Endometrium (tissue), 2 donors: ENCODE measurements around the gene SDK1.

Source experiments
- FAIRE-seq: peaks from 2 replicates; lab custom pipeline; 2012; peaks lifted over from hg19 to GRCh38; lab: Jason Lieb, UNC
- donor health status: control.
- donor health status: control.

Gene SDK1

DNA sequence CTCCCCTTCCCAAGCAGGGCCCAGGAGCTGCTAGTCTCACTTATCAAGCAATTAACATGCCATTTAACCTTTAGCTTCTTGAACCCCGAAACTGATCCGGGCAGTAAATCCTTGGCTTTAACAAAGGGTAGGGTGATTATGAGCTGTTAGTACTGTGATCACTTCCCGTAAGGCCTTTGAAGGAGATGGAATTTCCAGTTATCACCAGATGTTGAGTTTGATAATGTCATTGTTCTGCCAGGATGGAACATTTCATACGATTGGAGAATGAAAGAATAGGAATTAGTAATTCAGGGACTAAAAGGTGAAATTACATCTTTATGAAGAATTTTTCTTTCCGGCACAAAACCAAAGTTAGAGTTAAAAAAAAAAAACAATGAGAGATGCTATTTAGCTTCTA lies 810.1 kb downstream of the SDK1 start:
- no peak for FAIRE-seq

- FAIRE-seq, result no peak
These were observed 812.2 kb downstream of the SDK1 start for GRCh38 chr7:4113271-4113670.

GRCh38 chr7:4113976-4114375 lies 812.9 kb downstream of the SDK1 start:
- FAIRE-seq, result no peak

DNA sequence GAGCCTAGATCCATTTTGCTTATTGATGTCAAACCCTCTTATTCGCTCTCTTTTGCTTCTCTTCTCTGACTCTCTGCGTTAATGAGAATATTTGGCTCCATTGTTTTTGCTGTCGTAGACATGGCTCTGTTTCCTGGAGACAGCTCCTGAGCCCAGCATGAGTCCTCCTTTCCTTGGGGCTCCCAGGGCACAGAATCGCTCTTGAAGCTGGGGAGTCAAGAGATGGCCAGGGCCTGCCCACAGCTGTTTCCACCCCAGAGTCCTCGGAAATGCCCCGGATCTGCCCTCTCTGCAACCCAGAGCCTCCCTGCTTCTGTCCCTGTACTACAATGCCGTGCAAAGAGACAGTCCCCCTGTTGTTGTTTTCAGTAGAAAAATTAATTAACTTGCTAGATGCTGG lies 814.4 kb downstream of the SDK1 start:
- FAIRE-seq, result no peak

DNA sequence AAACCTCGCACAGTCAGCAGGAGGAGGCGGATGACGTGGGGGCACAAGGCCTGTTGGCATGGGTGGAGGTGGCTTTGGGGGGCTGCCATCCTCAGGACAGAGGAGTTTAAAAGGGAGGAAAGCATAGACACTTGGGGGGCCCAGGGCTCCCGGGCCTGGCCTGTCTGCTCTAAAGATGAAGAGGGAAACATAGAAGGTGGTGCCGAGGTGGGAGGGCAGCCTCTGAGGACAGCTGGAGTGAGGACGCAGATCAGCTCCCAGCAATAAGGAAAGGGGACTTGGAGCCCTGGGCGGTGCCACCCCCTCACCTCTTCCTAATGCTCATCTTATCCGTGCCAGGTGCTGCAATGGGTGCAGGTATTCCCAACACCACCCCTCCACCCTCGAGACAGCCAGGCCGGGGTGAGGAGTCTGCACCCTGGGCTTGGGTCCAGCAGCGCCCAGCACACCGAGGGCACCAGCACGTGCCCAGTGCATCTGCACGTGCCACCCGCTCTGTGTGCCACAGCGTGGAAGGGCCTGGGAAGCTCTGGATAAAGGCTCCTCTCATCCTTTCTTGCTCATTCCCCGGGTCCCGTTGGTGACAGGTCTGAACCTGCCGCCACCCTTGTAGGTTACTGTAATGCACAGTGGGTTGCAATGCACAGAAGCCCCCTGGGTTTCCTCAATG lies 815.0 kb downstream of the SDK1 start:
- FAIRE-seq, result no peak

GRCh38 chr7:4119848-4120247 lies 818.8 kb downstream of the SDK1 start:
- FAIRE-seq, result no peak

DNA sequence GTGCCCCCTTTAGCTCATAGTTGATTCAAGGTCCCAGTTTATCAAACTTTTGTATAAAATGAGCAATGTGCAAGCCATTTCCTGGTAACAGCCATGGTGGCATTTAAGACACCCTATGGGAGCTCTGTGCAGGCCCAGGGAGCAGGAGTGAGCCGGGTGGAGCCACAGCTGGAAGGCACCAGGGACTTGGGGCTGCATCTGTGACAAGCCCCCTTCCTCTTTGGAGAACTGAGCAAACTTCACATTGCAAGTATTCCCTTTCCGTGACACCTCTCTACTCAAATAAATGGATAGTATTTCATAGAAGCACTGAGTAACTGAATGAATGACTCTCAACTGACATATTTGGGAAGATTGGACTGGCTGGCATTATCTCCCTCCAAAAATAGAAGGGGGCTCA lies 822.3 kb downstream of the SDK1 start:
- no peak for FAIRE-seq

- no peak for FAIRE-seq
These were observed 822.8 kb downstream of the SDK1 start for GRCh38 chr7:4123823-4124222.

- no peak for FAIRE-seq
These were observed 823.8 kb downstream of the SDK1 start for GRCh38 chr7:4124556-4125477.

DNA sequence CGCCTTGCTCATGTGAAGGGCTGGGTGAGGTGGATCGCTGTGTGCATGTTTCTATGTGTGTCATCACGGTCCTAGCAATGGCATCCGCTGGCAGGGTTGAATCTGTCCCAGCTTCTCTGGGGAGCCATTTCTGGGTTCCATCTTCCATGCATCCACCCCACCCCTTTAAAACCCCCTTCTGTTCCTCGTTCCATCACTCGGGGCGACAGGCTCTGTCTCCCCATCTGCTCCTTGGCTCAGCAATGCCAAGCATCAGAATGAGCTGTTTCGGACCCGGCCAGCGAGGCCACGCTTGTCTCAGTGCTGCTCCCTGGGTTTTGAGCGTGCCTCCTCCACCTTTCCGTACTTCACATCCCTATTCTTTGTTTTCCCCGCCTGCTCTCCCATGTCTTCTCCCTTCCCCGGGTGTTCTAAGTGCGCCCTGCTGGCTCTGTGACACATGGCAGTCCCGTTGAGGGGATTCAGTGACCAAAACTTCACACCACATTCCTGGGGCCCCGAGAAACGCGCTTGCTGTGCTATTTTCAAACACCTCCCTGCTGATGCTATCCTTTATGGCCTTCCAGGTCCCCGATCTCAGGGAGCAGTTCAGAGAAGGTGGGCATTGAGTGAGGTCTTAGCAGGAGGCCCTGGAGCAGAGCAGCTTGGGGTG lies 827.0 kb downstream of the SDK1 start:
- FAIRE-seq, result no peak

- no peak for FAIRE-seq
These were observed 828.5 kb downstream of the SDK1 start for GRCh38 chr7:4129481-4130122.

- FAIRE-seq, result no peak
These were observed 830.0 kb downstream of the SDK1 start for GRCh38 chr7:4131063-4131462.

DNA sequence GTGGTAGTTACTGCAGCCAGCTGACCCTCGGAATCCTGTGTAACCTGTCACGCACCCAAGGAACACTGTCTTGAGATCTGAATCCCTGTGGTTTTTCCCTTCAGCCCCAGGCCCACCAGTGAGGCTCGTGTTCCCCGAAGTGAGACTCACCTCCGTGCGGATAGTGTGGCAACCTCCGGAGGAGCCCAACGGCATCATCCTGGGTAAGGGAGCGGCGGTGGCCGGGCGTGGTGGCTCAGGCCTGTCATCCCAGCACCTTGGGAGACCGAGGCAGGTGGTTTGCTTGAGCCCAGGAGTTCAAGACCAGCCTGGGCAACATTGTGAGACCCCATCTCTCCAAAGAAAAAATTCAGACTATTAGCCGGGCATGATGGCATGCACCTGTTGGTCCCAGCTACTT lies 831.2 kb downstream of the SDK1 start:
- FAIRE-seq, result no peak

DNA sequence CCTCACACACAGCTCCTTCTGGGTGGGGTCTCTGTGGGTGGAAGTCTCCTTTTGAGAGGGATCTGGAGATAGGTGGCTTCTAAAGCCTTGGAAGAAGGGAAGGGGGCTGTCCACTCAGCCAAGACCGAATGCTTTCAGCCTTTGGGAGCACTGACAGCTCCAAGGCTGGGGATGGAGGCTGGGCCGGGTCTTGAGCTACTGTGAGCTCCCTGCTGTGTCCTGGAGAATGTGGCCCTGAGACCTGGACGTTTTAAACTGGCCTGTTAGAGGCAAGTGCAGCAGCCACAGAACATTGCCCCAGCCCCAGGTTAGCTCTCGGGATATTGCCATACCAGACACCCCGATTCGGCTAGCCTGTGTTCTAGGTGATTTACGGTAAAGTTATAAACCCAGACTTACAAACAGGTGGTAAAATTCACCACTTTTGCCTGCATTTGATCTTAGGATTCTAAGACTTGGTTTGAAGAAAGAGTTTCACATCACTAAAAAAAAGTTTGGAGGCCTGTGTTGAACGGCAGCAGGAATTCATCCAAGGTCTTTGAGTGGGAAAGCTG lies 832.5 kb downstream of the SDK1 start:
- FAIRE-seq, result no peak

DNA sequence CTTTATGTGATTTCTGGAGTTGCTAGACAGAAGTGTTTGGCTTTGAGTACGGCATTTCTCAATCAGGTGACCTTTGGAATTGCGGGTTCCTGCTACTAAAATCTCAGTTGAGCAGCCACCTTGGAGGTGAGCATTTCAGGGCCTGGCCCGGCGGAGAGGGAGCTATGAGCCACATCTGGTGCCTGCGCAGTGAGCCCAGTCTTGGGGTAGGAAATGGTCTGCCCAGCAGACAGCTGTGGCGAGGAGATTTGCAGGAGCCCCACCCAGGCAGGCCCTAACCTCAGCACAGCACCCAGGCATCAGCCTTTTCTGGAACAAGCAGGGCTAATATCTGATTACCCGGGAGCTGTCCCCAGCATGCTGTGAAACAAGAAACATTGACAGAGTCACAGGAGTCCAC lies 833.2 kb downstream of the SDK1 start:
- no peak for FAIRE-seq

DNA sequence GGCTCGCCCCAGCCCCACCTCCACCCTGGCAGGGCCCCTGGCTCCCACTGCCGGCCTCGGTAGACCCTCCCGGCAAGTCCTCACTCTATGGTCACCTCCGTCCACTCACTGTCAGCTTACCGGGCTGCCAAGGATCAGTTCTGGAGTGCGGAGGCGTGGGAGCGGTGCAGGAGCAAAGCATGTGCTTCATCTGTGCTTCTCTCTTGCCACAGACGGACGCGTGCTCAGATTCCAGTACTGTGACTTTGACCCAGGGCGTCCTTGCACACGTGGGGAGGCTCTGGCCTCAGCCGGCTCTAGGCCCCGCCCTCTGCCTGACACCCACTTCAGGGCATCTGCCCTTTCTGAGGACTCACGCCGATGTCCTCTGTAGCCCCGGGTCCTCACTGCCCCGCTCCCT lies 833.6 kb downstream of the SDK1 start:
- no peak for FAIRE-seq

DNA sequence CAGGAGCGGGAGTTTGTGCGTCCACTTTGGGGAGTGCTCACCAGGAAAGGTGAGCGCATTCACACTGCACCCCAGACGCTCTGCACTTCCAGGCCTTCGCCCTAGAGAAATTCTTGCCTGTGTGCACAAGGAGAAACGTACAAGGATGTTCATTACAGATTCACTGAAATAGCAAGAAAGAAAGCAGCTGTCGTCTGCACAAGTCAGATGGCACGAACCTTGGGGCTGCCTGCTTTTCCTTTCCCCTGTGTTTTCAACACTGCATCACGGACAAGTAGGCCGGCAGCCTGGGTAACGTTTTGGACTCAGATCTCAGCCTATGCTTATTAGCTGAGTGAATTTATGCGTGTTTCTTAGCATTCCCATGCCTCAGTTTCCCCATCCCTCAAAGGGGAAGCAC lies 834.2 kb downstream of the SDK1 start:
- no peak for FAIRE-seq

DNA sequence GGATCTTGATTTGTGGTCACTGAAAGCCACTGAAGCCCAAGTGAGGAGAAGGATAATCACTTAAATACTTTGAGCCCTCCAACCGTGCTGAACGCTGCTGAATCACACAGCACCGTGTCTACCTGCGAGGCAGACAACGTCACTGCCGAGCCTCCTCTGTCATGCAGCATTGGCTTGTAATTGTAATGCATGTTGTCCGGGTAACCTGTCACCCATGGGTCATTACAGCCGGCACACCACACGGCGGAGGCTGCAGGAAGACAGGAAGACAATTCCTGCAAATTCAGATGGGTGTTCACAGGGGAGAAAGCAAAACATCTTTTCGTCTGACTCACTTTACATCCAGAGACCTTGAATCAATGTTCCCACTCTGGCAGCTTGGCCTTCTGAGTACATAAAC lies 835.0 kb downstream of the SDK1 start:
- FAIRE-seq, result no peak

DNA sequence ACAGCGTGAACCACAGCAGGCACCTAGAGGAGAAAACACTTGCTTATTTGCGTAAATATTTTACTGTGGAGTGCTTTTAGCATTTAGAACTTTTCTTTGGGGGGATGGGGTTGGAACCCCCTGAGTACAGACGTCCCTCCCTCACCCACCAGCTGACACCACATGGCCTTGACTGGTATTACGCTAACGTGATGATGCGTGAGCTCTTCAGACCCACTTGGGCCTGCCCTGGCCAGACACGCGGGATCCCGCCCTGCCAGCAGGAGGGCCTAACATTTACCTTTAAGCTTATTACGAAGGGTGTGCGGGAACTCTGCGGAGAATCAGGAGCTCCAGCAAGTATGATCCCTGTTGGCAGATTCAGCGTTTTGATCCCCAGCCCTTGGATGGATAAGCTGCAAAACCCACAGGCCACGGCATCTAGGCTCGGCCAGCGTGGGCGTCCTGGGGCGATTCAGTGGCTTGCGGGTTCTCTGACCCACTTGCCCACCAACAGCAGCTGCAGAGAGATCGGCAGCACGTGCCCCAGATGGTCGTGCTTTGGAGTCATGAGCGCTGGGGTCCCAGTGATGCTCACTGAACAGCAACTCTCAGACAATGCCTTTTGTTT lies 835.6 kb downstream of the SDK1 start:
- no peak for FAIRE-seq

- no peak for FAIRE-seq
These were observed 836.5 kb downstream of the SDK1 start for GRCh38 chr7:4137552-4137951.

GRCh38 chr7:4138866-4139265 lies 837.8 kb downstream of the SDK1 start:
- no peak for FAIRE-seq
